ENCODE data around the gene SAMD5. TPM values are rescaled to one million over a fixed set of nuclear protein-coding genes. Genes with fewer than 3 reads are reported as not detected.

Gene SAMD5
- total RNA-seq, 1 experiment from 2014 or later = 4.0 TPM

DNA sequence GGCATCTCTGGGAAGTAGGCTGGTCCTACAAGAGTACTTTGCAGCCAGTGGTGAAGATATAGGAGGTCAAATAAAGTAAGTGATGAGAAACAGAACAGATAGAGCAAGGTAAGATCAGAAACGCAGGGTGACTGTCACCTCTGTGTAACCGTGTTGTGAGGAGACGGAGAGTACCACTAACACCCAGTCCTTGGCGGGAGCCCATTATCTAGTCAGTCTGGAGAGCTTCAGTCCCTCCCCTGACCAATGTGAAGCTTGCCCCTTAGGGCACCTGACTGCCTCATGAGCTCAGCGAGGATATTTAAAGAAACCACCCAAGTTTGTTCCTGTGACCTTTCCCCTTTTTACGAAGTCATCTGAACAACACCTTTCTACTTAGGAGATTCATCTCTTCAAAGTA lies 110.0 kb downstream of the SAMD5 start:
- BruUV-seq (replicated peaks) = no TSS peak
- POLR2A ChIA-PET = no interaction called here
- H3K4me3 ChIP-seq (replicated peaks in 1 of 2; ENCODE audit: low read depth in 1 of 2, low read length in 2 of 2) = no peak overlapping the region

DNA sequence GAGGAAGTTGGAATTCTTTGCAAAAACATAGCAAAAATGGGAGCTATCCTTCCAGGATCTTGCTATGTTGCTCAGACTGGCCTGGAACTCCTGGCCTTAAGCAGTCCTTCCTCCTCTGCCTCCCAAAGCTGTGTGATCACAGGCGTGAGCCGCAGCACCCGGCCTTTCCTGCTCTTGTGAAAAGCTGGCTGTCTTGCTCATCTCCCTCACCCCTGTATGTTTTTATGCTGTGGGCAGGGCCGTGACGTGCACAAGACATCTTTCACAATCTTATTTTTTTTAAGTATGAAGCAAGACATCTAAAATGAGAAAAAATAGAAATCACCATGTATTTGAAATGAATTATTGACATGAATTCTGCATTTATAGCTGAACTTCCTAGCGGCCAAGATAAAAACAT lies 110.4 kb downstream of the SAMD5 start:
- no peaks in the 10 kb centered on the region for H3K4me1 ChIP-seq (ENCODE audit: control insufficient read depth in 1 of 2, insufficient read depth in 2 of 2, low read length in 2 of 2)
- no TSS peak for BruUV-seq (replicated peaks)
- H3K9me2 ChIP-seq (ENCODE audit: insufficient read depth) = no peaks in the 10 kb centered on the region
- H3K9me3 ChIP-seq (ENCODE audit: control insufficient read depth in 1 of 2, insufficient read depth in 1 of 2, low read depth in 1 of 2, low read length in 2 of 2) = no peaks in the 10 kb centered on the region
- H3K4me3 ChIP-seq (replicated peaks in 1 of 2; ENCODE audit: low read depth in 1 of 2, low read length in 2 of 2) = no peak overlapping the region
- no peak overlapping the region for H3K4me2 ChIP-seq (ENCODE audit: low read length)
- H4K20me1 ChIP-seq (ENCODE audit: insufficient read depth) = no peaks in the 10 kb centered on the region
- H2AFZ ChIP-seq (ENCODE audit: low read depth, low read length, poor library complexity, severe bottlenecking) = no peak overlapping the region
- no peaks in the 10 kb centered on the region for H3K79me2 ChIP-seq (ENCODE audit: insufficient read depth, low read length)
- no peak overlapping the region for H3K9ac ChIP-seq (ENCODE audit: low read length)
- intact Hi-C loops (cut with micrococcal nuclease) = no loop called here
- ChIA-PET CTCF (no interaction called here), POLR2A (no interaction called here), RAD21 (ENCODE audit: low non-redundant PET in 1 of 2, low total read pairs in 2 of 2, uncharacterized antibody in 2 of 2, unreplicated experiment in 2 of 2) (no interaction called here)
- no peak overlapping the region for H3K27ac ChIP-seq (ENCODE audit: low read depth, low read length)
- no peaks in the 10 kb centered on the region for H3K27me3 ChIP-seq (ENCODE audit: insufficient read depth, low read length)
- DNase-seq (ENCODE audit: low read depth, low spot score) (no peak), ATAC-seq (no peak)
- H3K36me3 ChIP-seq (ENCODE audit: control insufficient read depth in 1 of 2, insufficient read depth in 2 of 2, low read length in 2 of 2) = no peaks in the 10 kb centered on the region
- TF ChIP-seq FOSL1 (IDR thresholded peaks at IDR 0.05; ENCODE audit: low read depth) = no peak
- no peak for TF ChIP-seq SP1 (IDR thresholded peaks at IDR 0.05; ENCODE audit: low read depth)
- TF ChIP-seq POLR2A (IDR thresholded peaks at IDR 0.05; ENCODE audit: borderline replicate concordance, extremely low read depth, insufficient read depth, insufficient read length) = no peak
- no peak for TF ChIP-seq ZFX (IDR thresholded peaks at IDR 0.05)
- no peak for TF ChIP-seq REST (IDR thresholded peaks at IDR 0.05; ENCODE audit: low read depth)
- TF ChIP-seq YY1 (IDR thresholded peaks at IDR 0.05; ENCODE audit: extremely low read depth, insufficient replicate concordance, low read depth, low read length) = no peak
- TF ChIP-seq ELF1 (IDR thresholded peaks at IDR 0.05; ENCODE audit: borderline replicate concordance, low read depth) = no peak
- no peak for TF ChIP-seq ZNF274 (IDR thresholded peaks at IDR 0.05; ENCODE audit: low read depth, low read length)
- no peak for TF ChIP-seq JUND (IDR thresholded peaks at IDR 0.05)

More for the DNA sequence above, 110.0 kb downstream of the SAMD5 start:
- TF ChIP-seq TCF7L2 (IDR thresholded peaks at IDR 0.05; ENCODE audit: borderline replicate concordance, extremely low read depth, insufficient read depth, insufficient read length) (no peak), SIN3A (IDR thresholded peaks at IDR 0.05; ENCODE audit: low read depth) (no peak), CEBPB (IDR thresholded peaks at IDR 0.05; ENCODE audit: low read depth) (no peak), ELF1 (IDR thresholded peaks at IDR 0.05; ENCODE audit: borderline replicate concordance, low read depth) (no peak), POLR2AphosphoS5 (IDR thresholded peaks at IDR 0.05; ENCODE audit: low read depth, low read length) (no peak), CBX3 (IDR thresholded peaks at IDR 0.05; ENCODE audit: low read depth) (no peak), EZH2phosphoT487 (IDR thresholded peaks at IDR 0.05; ENCODE audit: borderline replicate concordance) (no peak), SRF (IDR thresholded peaks at IDR 0.05; ENCODE audit: low read depth) (no peak), EGR1 (IDR thresholded peaks at IDR 0.05; ENCODE audit: low read depth) (no peak), POLR2A (IDR thresholded peaks at IDR 0.05; ENCODE audit: borderline replicate concordance, extremely low read depth, insufficient read depth, insufficient read length) (no peak), EZH2 (IDR thresholded peaks at IDR 0.05) (no peak)
- TF ChIP-seq, protein P1, sequence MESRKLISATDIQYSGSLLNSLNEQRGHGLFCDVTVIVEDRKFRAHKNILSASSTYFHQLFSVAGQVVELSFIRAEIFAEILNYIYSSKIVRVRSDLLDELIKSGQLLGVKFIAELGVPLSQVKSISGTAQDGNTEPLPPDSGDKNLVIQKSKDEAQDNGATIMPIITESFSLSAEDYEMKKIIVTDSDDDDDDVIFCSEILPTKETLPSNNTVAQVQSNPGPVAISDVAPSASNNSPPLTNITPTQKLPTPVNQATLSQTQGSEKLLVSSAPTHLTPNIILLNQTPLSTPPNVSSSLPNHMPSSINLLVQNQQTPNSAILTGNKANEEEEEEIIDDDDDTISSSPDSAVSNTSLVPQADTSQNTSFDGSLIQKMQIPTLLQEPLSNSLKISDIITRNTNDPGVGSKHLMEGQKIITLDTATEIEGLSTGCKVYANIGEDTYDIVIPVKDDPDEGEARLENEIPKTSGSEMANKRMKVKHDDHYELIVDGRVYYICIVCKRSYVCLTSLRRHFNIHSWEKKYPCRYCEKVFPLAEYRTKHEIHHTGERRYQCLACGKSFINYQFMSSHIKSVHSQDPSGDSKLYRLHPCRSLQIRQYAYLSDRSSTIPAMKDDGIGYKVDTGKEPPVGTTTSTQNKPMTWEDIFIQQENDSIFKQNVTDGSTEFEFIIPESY (IDR thresholded peaks at IDR 0.05; ENCODE audit: extremely low read depth, insufficient replicate concordance, low read length) = no peak
- no peaks in the 10 kb centered on the region for H3K9me2 ChIP-seq (ENCODE audit: insufficient read depth)
- ChIA-PET CTCF (no interaction called here), RAD21 (ENCODE audit: low non-redundant PET in 1 of 2, low total read pairs in 2 of 2, uncharacterized antibody in 2 of 2, unreplicated experiment in 2 of 2) (interaction anchor here in 1 of 2 experiments (0.6 kb wide), 1 partner anchor 279 kb away, joined by 6 read pairs; no protein-coding TSS in a partner anchor)
- no peaks in the 10 kb centered on the region for H4K20me1 ChIP-seq (ENCODE audit: insufficient read depth)
- intact Hi-C loops (cut with micrococcal nuclease) = no loop called here
- H3K9ac ChIP-seq (ENCODE audit: low read length) = no peak overlapping the region
- no peak overlapping the region for H3K4me2 ChIP-seq (ENCODE audit: low read length)
- H3K4me1 ChIP-seq (ENCODE audit: control insufficient read depth in 1 of 2, insufficient read depth in 2 of 2, low read length in 2 of 2) = no peaks in the 10 kb centered on the region
- no peak overlapping the region for H3K27ac ChIP-seq (ENCODE audit: low read depth, low read length)
- H3K36me3 ChIP-seq (ENCODE audit: control insufficient read depth in 1 of 2, insufficient read depth in 2 of 2, low read length in 2 of 2) = no peaks in the 10 kb centered on the region
- H2AFZ ChIP-seq (ENCODE audit: low read depth, low read length, poor library complexity, severe bottlenecking) = no peak overlapping the region
- H3K27me3 ChIP-seq (ENCODE audit: insufficient read depth, low read length) = no peaks in the 10 kb centered on the region
- H3K9me3 ChIP-seq (ENCODE audit: control insufficient read depth in 1 of 2, insufficient read depth in 1 of 2, low read depth in 1 of 2, low read length in 2 of 2) = no peaks in the 10 kb centered on the region
- no peak for ATAC-seq
- H3K79me2 ChIP-seq (ENCODE audit: insufficient read depth, low read length) = no peaks in the 10 kb centered on the region
- DNase-seq (ENCODE audit: low read depth, low spot score) = no peak
